HL-60 (cell line): Measurements from ENCODE around the gene NHERF1.
A peak's percentile ranks its signal among the peaks of the same experiment; 100 is the strongest.

Source experiments
- DNase-seq, 2 experiments: peaks; one replicate each; pipeline ENCODE4 v3.0.0-alpha.2; 2010 to 2020; ENCODE audit warnings: low read depth in 1 of 2, low spot score in 1 of 2
- H3K27ac ChIP-seq: fragments of 250-450 bp; sonication (Bioruptor Pico); replicated peaks from 2 replicates; pipeline ENCODE4 v1.5.1; 2020; ENCODE audit warnings: mild to moderate bottlenecking, moderate library complexity
- H3K27me3 ChIP-seq: fragments of 250-450 bp; sonication (Bioruptor Pico); 2 replicates; pipeline ENCODE4 v1.5.1; 2021; ENCODE audit warnings: mild to moderate bottlenecking, moderate library complexity; ENCODE audit not compliant: insufficient read depth, poor library complexity, severe bottlenecking
- H3K4me3 ChIP-seq: replicated peaks from 2 replicates; pipeline ENCODE4 v1.5.1; 2011; ENCODE audit warnings: mild to moderate bottlenecking, control low read depth, low read length; ENCODE audit not compliant: insufficient read depth
- GABPA ChIP-seq: IDR thresholded peaks from 2 replicates; pipeline ENCODE4 v1.6.1; 2012; ENCODE audit warnings: low read depth
- POLR2AphosphoS5 ChIP-seq: IDR thresholded peaks from 2 replicates; pipeline ENCODE4 v1.6.1; 2012; ENCODE audit warnings: low read depth
- SPI1 ChIP-seq: IDR thresholded peaks from 2 replicates; pipeline ENCODE4 v1.6.1; 2012; ENCODE audit warnings: low read depth, mild to moderate bottlenecking, borderline replicate concordance
- long read RNA-seq: library from polyadenylated mRNA; unstranded; transcript quantifications from one replicate; pipeline ENCODE4 v2.0.0, GENCODE V29; 2020
- TF ChIP-seq, protein P1 (sequence below): IDR thresholded peaks from 2 replicates; pipeline ENCODE4 v1.6.1; 2012; ENCODE audit warnings: low read depth; ENCODE audit not compliant: insufficient replicate concordance
- TF ChIP-seq, protein P2 (sequence below): IDR thresholded peaks from one replicate; pipeline ENCODE4 v1.5.1; 2011; ENCODE audit warnings: low read length, control low read depth, inconsistent platforms; ENCODE audit not compliant: insufficient read depth

Gene NHERF1
- long read RNA-seq, transcript SLC9A3R1-201 (6 exons, 1,969 nt) = major isoform, 217 of 232 reads
- long read RNA-seq, partial matches to known transcripts = 0 of 232 reads
- long read RNA-seq, other reads (novel, unspliced or antisense) = 14 of 232 reads

DNA sequence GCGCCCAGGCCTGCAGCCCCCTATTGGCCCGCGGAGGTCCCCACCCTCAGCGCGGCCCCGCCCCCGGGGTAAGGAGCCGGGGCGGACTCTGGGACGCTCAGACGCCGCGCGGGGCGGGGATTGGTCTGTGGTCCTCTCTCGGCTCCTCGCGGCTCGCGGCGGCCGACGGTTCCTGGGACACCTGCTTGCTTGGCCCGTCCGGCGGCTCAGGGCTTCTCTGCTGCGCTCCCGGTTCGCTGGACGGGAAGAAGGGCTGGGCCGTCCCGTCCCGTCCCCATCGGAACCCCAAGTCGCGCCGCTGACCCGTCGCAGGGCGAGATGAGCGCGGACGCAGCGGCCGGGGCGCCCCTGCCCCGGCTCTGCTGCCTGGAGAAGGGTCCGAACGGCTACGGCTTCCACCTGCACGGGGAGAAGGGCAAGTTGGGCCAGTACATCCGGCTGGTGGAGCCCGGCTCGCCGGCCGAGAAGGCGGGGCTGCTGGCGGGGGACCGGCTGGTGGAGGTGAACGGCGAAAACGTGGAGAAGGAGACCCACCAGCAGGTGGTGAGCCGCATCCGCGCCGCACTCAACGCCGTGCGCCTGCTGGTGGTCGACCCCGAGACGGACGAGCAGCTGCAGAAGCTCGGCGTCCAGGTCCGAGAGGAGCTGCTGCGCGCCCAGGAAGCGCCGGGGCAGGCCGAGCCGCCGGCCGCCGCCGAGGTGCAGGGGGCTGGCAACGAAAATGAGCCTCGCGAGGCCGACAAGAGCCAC is at the start of gene NHERF1:
TSS of gene NHERF1 (plus strand) at position 100 of the 750 bp plus-strand sequence. CDS start at position 319, 219 bp downstream.
- Histone ChIP-seq H3K27ac (peak within 1 kb of the TSS; percentile 83), H3K27me3 (no peaks in the 10 kb centered on the region), H3K4me3 (peak within 1 kb of the TSS; percentile 93)
- peak; percentile 67 to 90 for DNase-seq
- TF ChIP-seq, protein P1, sequence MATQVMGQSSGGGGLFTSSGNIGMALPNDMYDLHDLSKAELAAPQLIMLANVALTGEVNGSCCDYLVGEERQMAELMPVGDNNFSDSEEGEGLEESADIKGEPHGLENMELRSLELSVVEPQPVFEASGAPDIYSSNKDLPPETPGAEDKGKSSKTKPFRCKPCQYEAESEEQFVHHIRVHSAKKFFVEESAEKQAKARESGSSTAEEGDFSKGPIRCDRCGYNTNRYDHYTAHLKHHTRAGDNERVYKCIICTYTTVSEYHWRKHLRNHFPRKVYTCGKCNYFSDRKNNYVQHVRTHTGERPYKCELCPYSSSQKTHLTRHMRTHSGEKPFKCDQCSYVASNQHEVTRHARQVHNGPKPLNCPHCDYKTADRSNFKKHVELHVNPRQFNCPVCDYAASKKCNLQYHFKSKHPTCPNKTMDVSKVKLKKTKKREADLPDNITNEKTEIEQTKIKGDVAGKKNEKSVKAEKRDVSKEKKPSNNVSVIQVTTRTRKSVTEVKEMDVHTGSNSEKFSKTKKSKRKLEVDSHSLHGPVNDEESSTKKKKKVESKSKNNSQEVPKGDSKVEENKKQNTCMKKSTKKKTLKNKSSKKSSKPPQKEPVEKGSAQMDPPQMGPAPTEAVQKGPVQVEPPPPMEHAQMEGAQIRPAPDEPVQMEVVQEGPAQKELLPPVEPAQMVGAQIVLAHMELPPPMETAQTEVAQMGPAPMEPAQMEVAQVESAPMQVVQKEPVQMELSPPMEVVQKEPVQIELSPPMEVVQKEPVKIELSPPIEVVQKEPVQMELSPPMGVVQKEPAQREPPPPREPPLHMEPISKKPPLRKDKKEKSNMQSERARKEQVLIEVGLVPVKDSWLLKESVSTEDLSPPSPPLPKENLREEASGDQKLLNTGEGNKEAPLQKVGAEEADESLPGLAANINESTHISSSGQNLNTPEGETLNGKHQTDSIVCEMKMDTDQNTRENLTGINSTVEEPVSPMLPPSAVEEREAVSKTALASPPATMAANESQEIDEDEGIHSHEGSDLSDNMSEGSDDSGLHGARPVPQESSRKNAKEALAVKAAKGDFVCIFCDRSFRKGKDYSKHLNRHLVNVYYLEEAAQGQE = peak; percentile 62
- TF ChIP-seq GABPA = no peak
- peak; percentile 68; the same call in 1 of the 2 replicates for TF ChIP-seq POLR2AphosphoS5
- TF ChIP-seq, protein P2, sequence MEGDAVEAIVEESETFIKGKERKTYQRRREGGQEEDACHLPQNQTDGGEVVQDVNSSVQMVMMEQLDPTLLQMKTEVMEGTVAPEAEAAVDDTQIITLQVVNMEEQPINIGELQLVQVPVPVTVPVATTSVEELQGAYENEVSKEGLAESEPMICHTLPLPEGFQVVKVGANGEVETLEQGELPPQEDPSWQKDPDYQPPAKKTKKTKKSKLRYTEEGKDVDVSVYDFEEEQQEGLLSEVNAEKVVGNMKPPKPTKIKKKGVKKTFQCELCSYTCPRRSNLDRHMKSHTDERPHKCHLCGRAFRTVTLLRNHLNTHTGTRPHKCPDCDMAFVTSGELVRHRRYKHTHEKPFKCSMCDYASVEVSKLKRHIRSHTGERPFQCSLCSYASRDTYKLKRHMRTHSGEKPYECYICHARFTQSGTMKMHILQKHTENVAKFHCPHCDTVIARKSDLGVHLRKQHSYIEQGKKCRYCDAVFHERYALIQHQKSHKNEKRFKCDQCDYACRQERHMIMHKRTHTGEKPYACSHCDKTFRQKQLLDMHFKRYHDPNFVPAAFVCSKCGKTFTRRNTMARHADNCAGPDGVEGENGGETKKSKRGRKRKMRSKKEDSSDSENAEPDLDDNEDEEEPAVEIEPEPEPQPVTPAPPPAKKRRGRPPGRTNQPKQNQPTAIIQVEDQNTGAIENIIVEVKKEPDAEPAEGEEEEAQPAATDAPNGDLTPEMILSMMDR = no peak
- no peak for TF ChIP-seq SPI1

DNA sequence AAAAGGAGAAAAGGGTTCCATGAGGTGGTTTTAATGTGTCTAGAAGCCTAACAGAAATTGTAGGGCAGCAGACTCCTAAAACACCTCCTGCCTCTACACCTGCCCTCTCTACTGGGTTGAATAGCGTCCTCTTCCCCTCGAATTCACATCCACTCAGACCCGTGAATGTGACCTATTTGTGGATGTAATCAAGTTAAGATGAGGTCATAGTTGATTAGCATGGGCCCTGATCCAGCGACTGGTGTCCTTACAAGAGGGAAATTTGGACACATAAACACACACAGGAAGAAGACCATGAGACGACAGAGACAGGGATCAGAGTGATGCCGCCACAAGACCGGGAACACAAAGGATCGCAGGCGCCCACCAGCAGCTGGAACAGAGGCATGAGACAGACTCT is 49.2 kb upstream of the NHERF1 start:
- Histone ChIP-seq H3K4me3 (no peak overlapping the region), H3K27ac (no peak overlapping the region), H3K27me3 (no peaks in the 10 kb centered on the region)
- TF ChIP-seq, protein P2 = no peak
- TF ChIP-seq POLR2AphosphoS5 (no peak), GABPA (no peak), SPI1 (no peak)
- TF ChIP-seq, protein P1 = no peak
- no peak for DNase-seq

DNA sequence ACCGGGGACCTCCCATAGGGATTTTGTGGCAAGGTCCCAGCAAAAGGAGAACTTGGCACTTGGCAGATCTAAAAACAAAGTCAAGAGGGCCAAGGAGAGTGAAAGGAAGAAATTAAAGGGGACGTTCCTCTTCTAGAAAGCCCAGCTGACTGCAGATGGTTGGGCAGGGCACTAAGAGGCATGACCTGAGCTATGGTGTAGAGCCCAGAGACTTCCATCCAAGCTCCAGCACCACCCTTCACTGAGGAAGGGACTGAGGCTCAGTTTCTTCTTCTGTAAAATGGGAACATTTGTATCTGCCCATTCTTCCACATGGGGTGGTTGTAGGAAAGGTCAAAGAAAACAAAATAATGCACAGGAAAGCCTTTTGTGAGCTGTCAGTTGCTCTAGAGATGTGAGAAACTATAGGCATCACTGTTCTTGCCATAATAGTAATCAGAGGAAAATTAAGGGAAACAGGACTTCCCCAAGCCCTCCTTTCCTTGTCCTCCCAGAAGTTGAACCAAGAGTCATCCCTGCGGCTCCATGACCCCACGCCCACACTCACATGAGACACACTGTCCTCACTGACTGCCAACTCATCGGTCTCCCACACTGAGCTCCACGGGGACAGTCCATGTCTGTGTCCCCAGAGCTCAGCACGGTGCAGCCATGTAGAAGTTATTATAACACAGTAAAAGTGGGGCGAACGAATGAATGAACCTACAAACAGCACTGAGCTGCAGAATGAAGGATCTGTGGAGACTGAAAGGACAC is 46.1 kb upstream of the NHERF1 start:
- TF ChIP-seq, protein P2 = no peak
- TF ChIP-seq SPI1 (no peak), POLR2AphosphoS5 (no peak), GABPA (no peak)
- TF ChIP-seq, protein P1 = no peak
- Histone ChIP-seq H3K27ac (no peak overlapping the region), H3K27me3 (no peaks in the 10 kb centered on the region), H3K4me3 (no peak overlapping the region)
- DNase-seq = no peak
